ENCODE results near the gene ZWILCH.

Gene ZWILCH

DNA sequence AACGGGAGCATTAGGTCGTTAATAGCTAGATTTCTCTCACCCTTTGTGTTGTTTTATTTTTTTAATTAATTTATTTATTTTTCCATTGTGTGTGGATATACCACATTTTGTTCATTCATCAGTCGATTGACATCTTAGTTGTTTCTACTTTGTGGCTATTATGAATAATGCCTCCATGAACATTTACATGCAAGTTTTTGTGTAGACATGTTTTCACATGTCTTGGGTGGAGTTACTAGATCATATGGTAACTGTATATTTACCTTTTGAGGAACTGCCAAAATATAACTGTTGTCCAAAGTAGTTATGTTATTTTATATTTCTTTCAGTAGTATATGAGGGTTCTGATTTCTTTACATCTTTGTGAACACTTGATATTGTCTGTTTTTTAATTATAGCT, 18.8 kb downstream of the ZWILCH start:
- FAIRE-seq (no peak), DNase-seq (ENCODE audit: extremely low spot score, insufficient read length, low read depth) (no peak)

DNA sequence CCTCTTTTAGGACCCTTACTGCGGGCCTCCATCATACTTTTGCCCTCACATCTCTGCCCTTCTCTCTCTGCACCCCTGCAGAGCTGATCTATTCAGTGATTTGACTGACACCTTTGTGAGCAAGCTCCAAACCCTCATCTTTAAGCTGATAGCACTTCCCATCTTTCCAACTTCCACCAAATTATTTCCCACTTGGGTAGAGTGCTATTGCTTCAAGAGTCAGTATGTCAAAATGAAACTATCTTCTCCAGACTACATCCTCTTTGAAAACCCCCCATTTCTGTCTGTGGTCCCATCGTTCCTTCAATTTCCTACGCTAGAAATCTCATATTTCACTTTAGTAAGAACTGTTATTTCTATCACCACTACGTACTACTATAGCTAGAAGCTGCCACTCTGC, 19.7 kb downstream of the ZWILCH start:
- no peak for DNase-seq (ENCODE audit: extremely low spot score, insufficient read length, low read depth)
- FAIRE-seq: peak; percentile 31

DNA sequence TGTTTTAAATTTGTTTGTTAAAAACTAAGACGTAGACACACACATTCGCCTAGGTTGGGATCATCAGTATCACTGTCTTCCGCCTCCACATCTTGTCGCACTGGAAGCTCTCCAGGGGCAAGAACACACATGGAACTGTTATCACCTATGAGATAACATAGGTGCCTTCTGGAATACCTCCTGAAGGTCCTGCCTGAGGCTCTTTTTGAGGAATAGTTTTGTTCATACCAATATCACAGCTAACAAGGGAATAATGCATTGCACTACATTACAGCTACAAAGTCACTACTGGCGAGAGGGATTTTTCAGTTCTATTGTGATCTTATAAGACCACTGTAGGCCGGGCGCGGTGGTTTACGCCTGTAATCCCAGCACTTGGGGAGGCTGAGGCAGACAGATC, 29.9 kb downstream of the ZWILCH start:
- FAIRE-seq: no peak

DNA sequence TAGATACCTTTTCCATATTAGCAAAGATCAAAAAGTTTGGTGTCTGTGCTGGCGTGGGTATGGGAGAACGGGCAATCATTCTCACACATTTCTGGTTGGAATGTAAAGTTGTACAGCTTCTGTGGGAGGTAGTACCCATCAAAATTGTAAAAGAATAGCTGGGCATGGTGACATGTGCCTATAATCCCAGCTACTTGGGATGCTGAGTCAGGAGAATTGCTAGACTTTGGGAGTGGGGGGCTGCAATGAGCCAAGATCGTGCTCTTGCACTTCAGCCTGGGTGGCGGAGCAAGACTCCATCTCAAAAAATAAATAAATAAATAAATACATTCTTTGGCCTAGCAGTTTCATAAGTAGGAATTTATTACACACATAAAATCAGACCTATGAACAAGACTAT, 37.8 kb downstream of the ZWILCH start:
- DNase-seq (ENCODE audit: extremely low spot score, insufficient read length, low read depth) (no peak), FAIRE-seq (no peak)

More for the DNA sequence above, 29.9 kb downstream of the ZWILCH start:
- no peak for DNase-seq (ENCODE audit: extremely low spot score, insufficient read length, low read depth)

DNA sequence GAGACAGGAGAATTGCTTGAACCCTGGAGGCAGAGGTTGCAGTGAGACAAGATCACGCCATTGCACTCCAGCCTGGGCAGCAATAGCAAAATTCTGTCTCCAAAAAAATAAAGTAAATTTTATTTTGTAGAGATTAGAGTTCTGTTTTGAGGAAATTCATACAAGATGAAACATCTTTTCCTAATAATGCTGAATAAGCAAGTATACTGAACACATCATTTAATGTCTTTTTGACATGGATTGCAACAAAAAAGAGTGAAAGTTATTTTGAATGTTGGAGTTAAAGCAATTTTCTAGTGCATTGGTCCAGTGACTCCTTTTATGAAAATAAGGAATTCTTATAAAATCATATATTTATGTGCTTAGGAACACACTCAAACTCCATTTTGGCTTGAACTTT, 40.1 kb downstream of the ZWILCH start:
- FAIRE-seq (no peak), DNase-seq (ENCODE audit: extremely low spot score, insufficient read length, low read depth) (no peak)

DNA sequence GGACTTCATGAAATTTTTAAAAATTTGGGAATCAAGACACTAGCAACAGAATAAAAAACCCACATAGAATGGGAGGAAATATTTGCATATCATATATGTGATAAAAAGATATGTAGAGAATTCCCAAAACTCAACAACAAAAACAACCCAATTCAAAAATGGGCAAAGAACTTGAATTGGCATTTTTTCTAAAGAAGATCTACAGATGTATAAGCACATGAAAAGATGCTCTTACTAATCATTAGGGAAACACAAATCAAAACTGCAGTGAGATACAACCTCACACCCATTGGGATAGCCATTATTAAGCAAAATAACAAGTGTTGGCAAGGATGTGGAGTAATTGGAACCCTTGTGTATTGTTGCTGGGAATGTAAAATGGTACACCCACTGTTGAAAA, 50.6 kb downstream of the ZWILCH start:
- FAIRE-seq (no peak), DNase-seq (ENCODE audit: extremely low spot score, insufficient read length, low read depth) (no peak)

DNA sequence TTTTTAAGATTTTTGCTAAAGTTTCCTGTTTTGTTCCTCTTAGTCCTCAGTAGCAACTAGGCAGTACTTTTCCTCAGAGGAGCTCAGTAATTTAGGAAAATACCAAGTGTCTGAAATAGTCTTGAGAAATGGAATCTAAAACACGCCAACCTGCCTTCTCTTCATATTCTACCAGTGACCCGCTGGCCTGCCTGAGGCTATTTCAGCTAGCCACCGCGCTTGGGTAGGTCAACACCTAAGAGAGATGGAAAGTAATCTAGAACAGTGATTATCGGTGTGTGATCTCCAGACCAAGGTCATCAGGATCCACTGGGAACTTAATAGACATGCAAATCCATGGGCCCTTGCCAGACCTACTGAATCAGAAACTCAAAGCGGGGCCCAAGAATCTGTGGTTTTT, 53.1 kb downstream of the ZWILCH start:
- DNase-seq (ENCODE audit: extremely low spot score, insufficient read length, low read depth) (no peak), FAIRE-seq (no peak)

DNA sequence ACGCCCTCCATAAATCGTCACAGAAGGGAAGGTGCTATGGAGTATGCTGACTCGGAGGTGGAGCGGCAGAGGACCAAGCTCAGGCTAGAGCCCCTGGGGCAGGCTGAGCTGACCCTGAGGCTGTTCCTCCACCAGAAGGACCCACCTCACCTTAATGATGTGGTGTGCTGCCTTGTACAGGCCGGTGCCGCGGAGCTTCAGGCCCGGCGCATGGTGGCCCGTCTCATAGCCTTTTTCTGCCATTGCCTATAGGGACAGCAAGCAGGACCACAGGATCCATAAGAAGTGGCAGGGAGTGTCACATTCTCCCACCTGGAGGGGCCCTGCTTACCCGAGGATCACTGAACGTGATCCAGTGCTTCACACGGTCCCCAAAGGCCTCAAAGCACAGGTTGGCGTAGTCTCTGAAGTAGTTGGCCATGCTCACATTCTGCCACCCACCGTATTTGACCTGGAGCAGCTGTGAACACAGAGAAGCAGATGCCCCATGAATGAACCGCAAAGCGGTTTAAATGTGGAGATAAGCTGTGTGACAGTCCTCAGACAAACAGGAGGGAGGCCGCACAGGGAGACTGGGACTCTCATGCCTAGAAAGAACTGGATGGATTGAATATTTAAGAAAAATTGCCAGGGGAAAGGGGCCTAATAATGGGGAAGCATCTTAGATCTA, 55.9 kb downstream of the ZWILCH start:
- no peak for DNase-seq (ENCODE audit: extremely low spot score, insufficient read length, low read depth)
- no peak for FAIRE-seq

DNA sequence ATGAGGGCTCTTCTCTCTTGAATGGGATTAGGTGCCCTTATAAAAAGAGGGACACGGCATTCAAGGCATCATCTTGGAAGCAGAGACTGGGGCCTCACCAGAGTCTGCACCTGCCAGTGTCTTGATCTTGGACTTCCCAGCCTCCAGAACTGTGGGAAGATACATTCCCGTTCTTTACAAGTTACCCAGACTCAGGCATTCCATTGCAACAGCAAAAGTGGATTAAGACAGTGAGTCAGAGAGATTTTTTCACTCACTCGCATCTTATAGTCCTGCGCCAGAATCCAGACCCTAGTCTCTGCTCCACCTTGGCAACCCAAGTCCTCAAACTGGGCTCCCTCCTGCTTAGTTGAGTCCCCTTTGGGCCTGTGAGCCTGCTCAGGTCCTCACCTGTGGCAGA, 58.0 kb downstream of the ZWILCH start:
- FAIRE-seq (no peak), DNase-seq (ENCODE audit: extremely low spot score, insufficient read length, low read depth) (no peak)

DNA sequence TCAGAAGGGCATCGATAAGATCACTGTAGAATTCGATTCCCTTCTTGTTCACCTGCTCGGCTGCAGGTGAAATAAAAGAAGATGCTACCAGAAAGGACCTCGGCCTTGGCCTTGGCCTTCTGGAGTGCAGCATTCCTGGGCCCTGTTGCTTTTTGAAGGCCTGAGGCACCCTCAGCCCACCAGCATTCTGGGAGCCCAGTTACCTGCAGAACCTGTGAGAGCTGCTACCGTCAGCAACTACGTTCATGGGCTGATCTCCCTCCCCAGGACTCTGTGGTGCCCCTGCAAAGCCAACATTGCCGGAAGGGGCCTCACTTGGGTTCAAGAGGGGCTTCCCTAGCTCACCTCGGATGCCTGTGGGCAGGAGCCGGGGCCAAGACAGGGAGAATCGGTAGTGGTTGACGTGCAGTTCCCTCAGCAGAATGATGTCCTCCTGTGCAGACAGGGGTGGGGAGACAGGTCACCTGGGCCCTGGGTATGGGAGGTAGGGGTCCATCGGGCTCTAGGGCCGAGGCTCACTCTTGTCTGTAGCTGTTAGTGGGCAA, 58.5 kb downstream of the ZWILCH start:
- DNase-seq (ENCODE audit: extremely low spot score, insufficient read length, low read depth) (no peak), FAIRE-seq (no peak)

DNA sequence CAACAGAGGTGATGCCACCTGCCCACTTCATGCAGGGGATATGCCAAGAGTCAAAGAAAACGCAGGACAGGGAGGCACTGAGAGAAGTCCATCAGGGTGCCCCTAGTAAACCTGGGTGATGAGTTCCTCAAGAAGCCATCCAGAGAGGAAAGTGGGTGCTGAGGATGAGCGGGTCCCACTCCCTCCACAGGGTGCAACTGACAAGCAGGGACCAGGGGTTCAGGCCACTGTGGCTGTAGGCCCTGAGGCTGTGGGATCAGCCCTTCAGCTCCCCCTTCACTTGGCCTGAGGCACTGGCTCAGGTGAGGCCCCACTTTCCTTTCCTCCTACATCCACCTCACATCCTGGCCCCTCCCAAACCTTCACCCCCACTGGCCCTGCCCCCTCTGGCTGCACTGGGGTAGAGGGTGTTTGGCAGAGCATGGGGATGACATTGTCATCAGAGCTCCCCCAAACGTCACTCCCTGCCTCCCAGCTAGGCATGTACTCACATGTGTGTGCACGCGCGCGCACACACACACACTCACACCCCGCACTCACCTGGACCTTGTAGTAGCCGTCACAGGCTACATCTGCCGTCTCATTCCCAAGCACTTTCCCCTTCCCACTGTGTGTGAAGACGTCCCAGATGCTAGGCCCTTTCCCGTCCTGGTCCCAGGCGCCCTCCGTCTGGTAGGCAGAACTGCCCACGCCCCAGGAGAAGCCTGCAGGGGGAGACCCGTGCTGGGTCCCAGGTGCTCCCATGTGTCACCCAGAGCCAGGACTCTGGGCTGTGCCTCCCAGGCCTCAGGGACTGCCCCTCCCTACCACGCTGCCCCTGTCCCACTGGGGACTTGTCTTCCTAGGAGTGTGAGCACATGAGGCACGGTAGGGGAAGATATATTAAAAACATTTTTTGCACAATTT, 59.3 kb downstream of the ZWILCH start:
- DNase-seq (ENCODE audit: extremely low spot score, insufficient read length, low read depth): no peak
- FAIRE-seq: no peak

DNA sequence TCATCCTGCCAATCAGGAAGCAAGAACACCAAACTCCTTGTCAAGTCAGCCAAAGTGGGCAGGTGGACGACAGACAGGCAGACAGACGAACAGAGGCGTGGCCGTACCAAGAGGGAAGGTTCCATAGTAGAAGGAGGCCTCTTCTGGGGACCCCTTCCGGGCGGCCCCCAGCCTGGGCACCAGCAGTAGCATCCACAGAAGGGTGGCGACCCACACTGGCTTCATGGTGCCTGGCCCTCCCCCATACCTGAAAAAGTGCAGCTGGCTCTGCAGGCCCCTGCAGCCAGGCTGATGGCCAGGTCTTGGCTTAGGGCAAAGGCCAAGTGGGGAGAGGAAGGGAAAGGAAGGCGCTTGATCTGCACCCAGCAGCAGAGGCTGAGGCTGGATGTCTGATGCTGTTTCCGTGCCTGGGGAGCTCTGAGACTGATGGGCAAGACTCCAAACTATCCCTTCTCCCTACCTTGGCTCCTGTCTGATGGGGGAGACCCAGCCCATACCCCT, 60.1 kb downstream of the ZWILCH start:
- FAIRE-seq (no peak), DNase-seq (ENCODE audit: extremely low spot score, insufficient read length, low read depth) (no peak)

DNA sequence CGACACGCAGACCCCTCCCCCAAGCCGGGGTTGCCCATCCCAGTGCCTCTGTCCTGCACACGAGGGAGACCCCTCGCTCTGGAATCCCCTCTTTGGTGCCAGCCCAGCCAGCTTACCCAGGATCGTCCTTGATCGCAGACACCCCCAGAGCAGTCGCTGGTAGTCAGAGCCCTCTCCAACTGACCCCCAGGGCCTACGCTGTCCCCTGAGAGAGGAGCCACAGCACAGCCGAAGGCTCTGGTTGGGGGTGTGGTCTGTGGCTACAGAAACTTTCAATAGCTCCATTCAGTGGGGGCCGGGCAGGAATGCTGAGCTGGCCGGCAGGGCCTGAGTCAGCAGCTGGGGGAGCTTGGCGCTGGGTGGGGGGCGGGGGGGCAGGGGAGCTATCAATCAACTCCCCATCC, 60.6 kb downstream of the ZWILCH start, which contains the start of gene LCTL:
TSS of gene LCTL (minus strand) at position 258 of the 404 bp plus-strand sequence. CDS start 633 bp downstream, outside the sequence.
- DNase-seq (ENCODE audit: extremely low spot score, insufficient read length, low read depth): no peak
- no peak for FAIRE-seq

DNA sequence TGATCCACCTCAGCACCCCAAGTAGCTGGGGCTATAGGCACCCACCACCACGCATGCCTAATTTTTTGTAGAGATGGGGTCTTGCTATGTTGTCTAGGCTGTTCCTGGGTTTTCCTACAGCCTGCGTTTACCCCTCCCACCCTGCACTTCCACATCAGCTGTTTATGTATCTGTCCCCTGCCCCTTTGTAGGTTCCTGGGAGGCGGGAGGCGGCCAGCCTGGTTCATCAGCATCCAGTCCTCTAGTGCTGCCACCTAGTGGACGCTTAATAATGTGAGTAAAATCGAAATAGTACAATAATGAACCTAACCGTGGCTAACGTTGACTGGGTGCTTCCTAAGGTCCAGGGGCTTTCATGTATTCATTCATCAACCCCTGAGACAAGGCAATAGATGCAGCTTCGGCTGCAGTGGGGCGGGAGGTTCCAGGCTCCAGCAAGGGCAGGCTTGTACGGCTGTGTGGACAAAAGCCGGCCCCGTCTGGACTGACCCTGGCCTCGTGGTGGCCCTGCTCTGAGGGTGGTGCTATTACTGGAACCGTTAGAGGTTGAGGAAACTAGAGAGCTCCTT, 61.9 kb downstream of the ZWILCH start:
- DNase-seq (ENCODE audit: extremely low spot score, insufficient read length, low read depth) (peak; percentile 50), FAIRE-seq (peak; percentile 91)

DNA sequence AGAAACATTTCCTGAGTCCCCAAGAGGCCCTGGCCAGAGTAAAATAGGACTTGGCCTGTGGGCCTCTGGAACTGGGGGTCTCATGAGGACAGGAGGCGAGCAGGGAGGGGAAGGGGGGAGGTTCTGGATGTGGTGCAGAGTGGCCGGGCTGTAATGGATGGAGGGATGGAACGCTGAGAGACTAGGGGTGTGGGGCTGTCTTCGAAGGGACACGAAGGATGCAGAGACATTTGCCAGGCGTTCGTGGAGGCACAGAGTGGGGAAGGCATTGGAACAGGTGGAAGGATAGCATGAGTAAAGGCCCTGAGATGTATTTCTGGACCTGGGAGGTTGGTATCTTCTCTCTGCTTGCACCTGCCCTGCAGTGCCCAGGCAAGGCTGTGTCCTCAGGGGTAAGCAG, 62.8 kb downstream of the ZWILCH start:
- FAIRE-seq: no peak
- DNase-seq (ENCODE audit: extremely low spot score, insufficient read length, low read depth): no peak

DNA sequence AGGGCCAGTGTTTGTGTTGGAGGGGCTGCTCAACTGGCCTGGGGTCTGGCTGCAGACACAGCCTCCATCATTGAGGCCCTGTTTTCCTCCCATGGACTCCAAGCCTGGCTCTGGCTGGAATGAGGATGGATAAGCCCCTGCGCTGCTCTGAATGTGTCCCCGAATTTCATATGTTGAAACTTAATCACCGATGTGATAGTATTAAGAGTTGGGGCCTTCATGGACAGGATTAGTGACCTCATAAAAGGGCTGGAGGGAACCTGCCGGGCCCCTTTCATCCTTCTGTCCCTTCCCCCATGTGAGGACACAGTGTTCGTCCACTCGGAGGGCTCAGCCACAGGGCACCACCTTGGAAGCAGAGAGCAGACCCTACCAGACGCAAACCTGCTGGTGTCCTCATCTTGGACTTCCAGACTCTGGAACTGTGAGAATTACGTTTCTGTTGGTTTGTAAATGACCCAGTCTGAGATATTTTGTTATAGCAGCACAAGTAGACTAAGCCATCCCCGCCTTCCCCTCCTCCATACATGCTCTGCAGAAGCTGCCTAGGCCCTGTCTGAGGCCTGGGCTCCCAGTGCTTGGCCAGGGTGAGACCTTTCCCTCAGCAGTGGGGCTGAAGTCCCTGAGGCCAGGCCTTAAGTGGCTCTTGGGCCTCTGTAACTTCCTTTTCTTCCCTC, 64.5 kb downstream of the ZWILCH start:
- no peak for FAIRE-seq
- no peak for DNase-seq (ENCODE audit: extremely low spot score, insufficient read length, low read depth)

DNA sequence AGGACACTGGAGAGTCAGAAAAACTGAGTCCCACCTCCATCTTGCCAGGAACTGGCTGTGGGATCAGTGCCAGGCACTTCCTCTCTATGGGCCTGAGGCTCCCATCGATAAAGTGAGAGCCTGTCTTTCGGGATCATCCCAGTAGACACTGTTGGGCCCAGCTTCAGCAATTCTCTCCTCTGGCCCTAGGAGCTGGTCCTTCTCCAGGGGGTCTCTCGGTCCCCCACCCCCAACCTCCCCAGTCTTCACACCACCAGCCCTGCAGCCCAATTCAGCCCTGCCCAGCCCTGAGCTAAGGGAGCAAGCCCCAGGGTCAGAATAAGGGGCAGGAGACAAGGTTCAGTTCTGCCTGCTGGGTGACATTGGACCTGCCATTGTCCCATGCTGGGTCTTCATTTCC, 65.2 kb downstream of the ZWILCH start:
- DNase-seq (ENCODE audit: extremely low spot score, insufficient read length, low read depth): no peak

DNA sequence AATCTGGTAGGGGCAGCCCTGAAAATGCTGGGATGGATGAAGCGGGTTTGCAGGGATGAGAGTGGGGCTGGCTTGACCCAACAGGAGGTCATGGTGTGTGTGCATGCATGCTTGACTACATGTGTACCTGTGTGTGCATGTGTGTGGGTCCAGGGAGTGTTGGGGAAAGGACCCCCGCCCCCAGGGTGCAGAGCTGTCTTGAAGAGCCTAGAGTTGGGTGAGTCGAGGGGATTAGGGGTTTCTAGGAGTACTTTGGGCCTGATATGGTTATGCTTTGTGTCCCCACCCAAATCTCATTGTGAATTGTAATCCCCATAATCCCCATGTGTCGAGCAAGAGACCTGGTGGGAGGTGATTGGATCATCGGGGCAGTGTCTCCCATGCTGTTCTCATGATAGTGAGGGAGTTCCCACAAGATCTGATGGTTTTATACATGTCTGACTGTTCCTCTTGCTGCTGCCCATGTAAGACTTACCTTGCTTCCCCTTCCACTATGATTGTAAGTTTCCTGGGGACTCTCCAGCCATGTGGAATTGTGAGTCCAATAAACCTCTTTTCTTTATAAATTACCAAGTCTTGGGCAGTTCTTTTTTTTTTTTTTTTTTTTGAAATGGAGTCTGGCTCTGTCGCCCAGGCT, 65.8 kb downstream of the ZWILCH start:
- no peak for FAIRE-seq

More for the DNA sequence above, 65.2 kb downstream of the ZWILCH start:
- FAIRE-seq: no peak

DNA sequence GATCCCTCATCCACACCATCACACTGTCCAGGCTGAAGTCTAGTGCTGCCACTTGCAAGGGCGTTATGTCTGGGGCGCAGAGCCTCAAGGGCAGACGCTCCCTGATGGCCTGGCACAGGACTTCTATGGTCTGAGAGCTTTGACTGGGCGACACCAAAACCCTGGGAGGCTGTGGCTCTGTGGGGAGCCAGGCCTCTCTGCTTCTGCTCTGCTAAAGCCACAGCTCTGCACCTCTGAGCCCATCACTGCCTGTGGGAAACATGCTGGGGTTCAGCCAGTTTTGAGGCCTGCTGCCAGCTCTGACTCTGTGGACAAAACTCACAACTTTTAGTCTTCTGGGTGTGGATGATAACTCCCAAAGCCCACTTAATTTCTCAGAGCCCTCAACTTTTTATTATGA, 67.0 kb downstream of the ZWILCH start:
- DNase-seq (ENCODE audit: extremely low spot score, insufficient read length, low read depth): no peak
- no peak for FAIRE-seq

More for the DNA sequence above, 65.8 kb downstream of the ZWILCH start:
- no peak for DNase-seq (ENCODE audit: extremely low spot score, insufficient read length, low read depth)

DNA sequence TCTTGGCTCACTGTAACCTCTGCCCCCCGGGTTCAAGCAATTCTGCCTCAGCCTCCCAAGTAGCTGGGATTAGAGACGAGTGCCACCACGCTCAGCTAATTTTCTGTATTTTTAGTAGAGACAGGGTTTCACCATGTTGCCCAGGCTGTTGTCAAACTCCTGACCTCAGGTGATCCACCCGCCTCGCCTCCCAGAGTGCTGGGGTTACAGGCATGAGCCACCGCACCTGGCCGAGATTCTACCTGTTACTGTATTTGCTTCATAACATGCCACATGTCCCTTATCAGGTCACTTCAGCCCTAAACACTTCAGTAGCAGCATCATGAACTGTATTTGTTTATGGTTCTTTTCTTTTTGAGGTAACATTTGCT, 68.2 kb downstream of the ZWILCH start:
- DNase-seq (ENCODE audit: extremely low spot score, insufficient read length, low read depth) (no peak), FAIRE-seq (no peak)
